Breast epithelium (tissue), 4 donors: ENCODE data around the gene PSMB1. TPM values are rescaled to one million over a fixed set of nuclear protein-coding genes. Genes with fewer than 3 reads are reported as not detected.
"Not testable (repeated sequence)": the region's sequence is repeated elsewhere in the genome, so short reads cannot be mapped to it uniquely, and the experiment has no call there.

Source experiments
- DNase-seq, 2 donors: peaks; one replicate each; pipeline ENCODE4 v3.0.0-alpha.2; 2019; ENCODE audit warnings: low spot score in 2 of 2
- H3K27ac ChIP-seq, 2 donors: fragments of 200-600 bp; sonication (generic) in 1 of 2; one replicate each; pipeline ENCODE4 v1.5.1; 2016 to 2019; ENCODE audit warnings: mild to moderate bottlenecking in 1 of 2
- H3K27me3 ChIP-seq, 2 donors: fragments of 200-600 bp; sonication (generic) in 1 of 2; one replicate each; pipeline versions ENCODE4 v1.5.1 to v1.6.0; 2017 to 2019; ENCODE audit warnings: control low read depth in 1 of 2, mild to moderate bottlenecking in 1 of 2
- H3K36me3 ChIP-seq: fragments of 200-600 bp; one replicate; pipeline ENCODE4 v1.5.1; 2019
- H3K4me1 ChIP-seq, 2 donors: fragments of 200-600 bp; sonication (generic); one replicate each; pipeline ENCODE4 v1.5.1; 2016 to 2019; ENCODE audit warnings: control low read depth in 1 of 2
- H3K4me3 ChIP-seq, 3 donors: fragments of 200-600 bp; sonication (generic); 1 replicate in 2 of 3; 2 replicates in 1 of 3; pipeline ENCODE4 v1.5.1; 2016 to 2019; ENCODE audit warnings: mild to moderate bottlenecking in 3 of 3, moderate library complexity in 2 of 3
- H3K9me3 ChIP-seq, 2 donors: fragments of 200-600 bp; sonication (generic) in 1 of 2; one replicate each; pipeline ENCODE4 v1.5.1; 2016 to 2019; ENCODE audit warnings: control low read depth in 1 of 2
- CTCF ChIP-seq, 3 donors: fragments of 450-650 bp; IDR thresholded peaks; one replicate each; pipeline ENCODE4 v1.5.1; 2016 to 2017; ENCODE audit warnings: antibody characterized with exemption in 3 of 3, mild to moderate bottlenecking in 3 of 3, moderate library complexity in 3 of 3
- POLR2A ChIP-seq: fragments of 450-650 bp; IDR thresholded peaks from one replicate; pipeline ENCODE4 v1.6.1; 2016; ENCODE audit warnings: antibody characterized with exemption, mild to moderate bottlenecking, moderate library complexity
- POLR2AphosphoS5 ChIP-seq, 3 donors: sonication (generic); formaldehyde crosslinking; IDR thresholded peaks; one replicate each; pipeline ENCODE4 v1.6.1; 2017; ENCODE audit warnings: antibody characterized with exemption in 3 of 3
- intact Hi-C: fragments of 100-400 bp; cut with DNase I; formaldehyde crosslinking; loops from one replicate; pipeline ENCODE4 v1.15.1; 2023; ENCODE audit warnings: low total_unique reads
- total RNA-seq, 3 donors: library from RNA; depleted of rRNA; stranded (reverse); fragments of >200 nt; gene quantifications; one replicate each; pipeline ENCODE4 v1.1.0, GENCODE V29; 2016

The PSMB1 gene
- total RNA-seq, 3 donors from 2014 or later, result 190 to 281 (median 214) TPM

GRCh38 chr6:170507728-170508127 lies 45.4 kb downstream of the PSMB1 start:
- H3K4me3 ChIP-seq, H3K9me3 ChIP-seq, H3K27ac ChIP-seq, H3K27me3 ChIP-seq, intact Hi-C loops, H3K4me1 ChIP-seq, H3K36me3 ChIP-seq, DNase-seq: not testable (repeated sequence)

- H3K9me3 ChIP-seq, result peaks cover 6 to 17% of the 10 kb centered on the region in 2 donors
- intact Hi-C loops, result no loop called here
- no peak overlapping the region for H3K4me3 ChIP-seq
- H3K4me1 ChIP-seq, result no peaks in the 10 kb centered on the region
- DNase-seq, result no peak
- H3K27me3 ChIP-seq, result peaks cover 0 to under 1% of the 10 kb centered on the region in 2 donors
- no peak for TF ChIP-seq POLR2AphosphoS5 (IDR thresholded peaks at IDR 0.05)
- TF ChIP-seq CTCF (IDR thresholded peaks at IDR 0.05), result no peak
- H3K36me3 ChIP-seq, result no peaks in the 10 kb centered on the region
- H3K27ac ChIP-seq, result no peak overlapping the region
These were observed 46.7 kb downstream of the PSMB1 start for GRCh38 chr6:170506446-170506845.

- Histone ChIP-seq H3K27ac (no peak overlapping the region), H3K4me1 (no peaks in the 10 kb centered on the region), H3K4me3 (no peak overlapping the region), H3K27me3 (peaks cover 0 to 5% of the 10 kb centered on the region in 2 donors), H3K36me3 (no peaks in the 10 kb centered on the region), H3K9me3 (peaks cover 13 to 23% of the 10 kb centered on the region in 2 donors)
- intact Hi-C loops, result no loop called here
- DNase-seq, result no peak
- TF ChIP-seq CTCF (IDR thresholded peaks at IDR 0.05) (no peak), POLR2AphosphoS5 (IDR thresholded peaks at IDR 0.05) (no peak), POLR2A (no peak)
These were observed 47.8 kb downstream of the PSMB1 start for GRCh38 chr6:170505306-170505705.

- intact Hi-C loops, result no loop called here
- H3K27ac ChIP-seq, result no peak overlapping the region
- no peaks in the 10 kb centered on the region for H3K36me3 ChIP-seq
- H3K27me3 ChIP-seq, result peaks cover 0 to 5% of the 10 kb centered on the region in 2 donors
- peaks cover 13 to 23% of the 10 kb centered on the region in 2 donors for H3K9me3 ChIP-seq
- no peak for DNase-seq
- H3K4me3 ChIP-seq, result no peak overlapping the region
- H3K4me1 ChIP-seq, result no peaks in the 10 kb centered on the region
- TF ChIP-seq CTCF (IDR thresholded peaks at IDR 0.05) (no peak), POLR2AphosphoS5 (IDR thresholded peaks at IDR 0.05) (no peak), POLR2A (no peak)
These were observed 48.6 kb downstream of the PSMB1 start for GRCh38 chr6:170504479-170504878.

GRCh38 chr6:170503414-170503761 lies 49.7 kb downstream of the PSMB1 start:
- Histone ChIP-seq H3K9me3 (peaks cover 13 to 23% of the 10 kb centered on the region in 2 donors), H3K27me3 (peaks cover 0 to 5% of the 10 kb centered on the region in 2 donors), H3K4me1 (no peaks in the 10 kb centered on the region), H3K27ac (no peak overlapping the region), H3K36me3 (no peaks in the 10 kb centered on the region), H3K4me3 (no peak overlapping the region)
- DNase-seq, result no peak
- TF ChIP-seq POLR2AphosphoS5 (IDR thresholded peaks at IDR 0.05), result no peak
- no peak for TF ChIP-seq CTCF (IDR thresholded peaks at IDR 0.05)
- TF ChIP-seq POLR2A, result no peak
- intact Hi-C loops, result no loop called here

- H3K4me3 ChIP-seq, intact Hi-C loops, H3K4me1 ChIP-seq, H3K27me3 ChIP-seq, H3K36me3 ChIP-seq, DNase-seq, H3K27ac ChIP-seq: not testable (repeated sequence)
- H3K9me3 ChIP-seq, result peaks cover 13 to 23% of the 10 kb centered on the region in 2 donors
These were observed 50.2 kb downstream of the PSMB1 start for GRCh38 chr6:170502733-170503413.

- intact Hi-C loops, result not testable (repeated sequence)
- H3K9me3 ChIP-seq, result peaks cover 13 to 23% of the 10 kb centered on the region in 2 donors
These were observed 50.8 kb downstream of the PSMB1 start for GRCh38 chr6:170502268-170502667.

More at GRCh38 chr6:170502268-170502667, 50.8 kb downstream of the PSMB1 start:
- H3K27ac ChIP-seq, H3K27me3 ChIP-seq, H3K4me1 ChIP-seq, H3K36me3 ChIP-seq, DNase-seq, H3K4me3 ChIP-seq: not testable (repeated sequence)
